Endodermal cell (in vitro differentiated cells): ENCODE data around the gene CDCA8. TPM values are rescaled to one million over a fixed set of nuclear protein-coding genes. Genes with fewer than 3 reads are reported as not detected.

ENCODE experiments used
- DNase-seq: peaks from one replicate; pipeline ENCODE4 v3.0.0-alpha.2; 2017
- H3K27ac ChIP-seq: 2 replicates; pipeline ENCODE4 v1.5.1; 2013; ENCODE audit warnings: mild to moderate bottlenecking, low read depth, low read length, moderate library complexity
- H3K27me3 ChIP-seq: 2 replicates; pipeline ENCODE4 v1.6.1; 2013; ENCODE audit warnings: mild to moderate bottlenecking, low read length, moderate library complexity; ENCODE audit not compliant: insufficient read depth, control insufficient read depth, poor library complexity, severe bottlenecking
- H3K36me3 ChIP-seq: 2 replicates; pipeline ENCODE4 v1.7.0; 2013; ENCODE audit warnings: mild to moderate bottlenecking, low read length, moderate library complexity; ENCODE audit not compliant: control insufficient read depth, insufficient read depth
- H3K4me1 ChIP-seq: one replicate; pipeline ENCODE4 v1.7.0; 2013; ENCODE audit warnings: low read length; ENCODE audit not compliant: control insufficient read depth, insufficient read depth
- H3K4me3 ChIP-seq: 2 replicates; pipeline ENCODE4 v1.5.1; 2013; ENCODE audit warnings: mild to moderate bottlenecking, low read length, moderate library complexity
- H3K9ac ChIP-seq: 2 replicates; pipeline ENCODE4 v1.6.1; 2013; ENCODE audit warnings: mild to moderate bottlenecking, low read length, moderate library complexity; ENCODE audit not compliant: poor library complexity, severe bottlenecking; ENCODE audit errors: extremely low read depth
- H3K9me3 ChIP-seq: 2 replicates; pipeline ENCODE4 v1.6.1; 2013; ENCODE audit warnings: mild to moderate bottlenecking, low read length, moderate library complexity; ENCODE audit not compliant: control insufficient read depth
- H3K27ac Mint-ChIP-seq: 2 replicates; pipeline ENCODE4 v1.8.0; 2020; ENCODE audit warnings: mixed read lengths
- H3K27me3 Mint-ChIP-seq: 2 replicates; pipeline ENCODE4 v1.8.0; 2021; ENCODE audit warnings: mild to moderate bottlenecking, mixed read lengths; ENCODE audit not compliant: insufficient read depth
- H3K36me3 Mint-ChIP-seq: 2 replicates; pipeline ENCODE4 v1.8.0; 2020; ENCODE audit warnings: low read depth, mixed read lengths
- H3K4me1 Mint-ChIP-seq: 2 replicates; pipeline ENCODE4 v1.8.0; 2020; ENCODE audit warnings: mixed read lengths
- H3K4me3 Mint-ChIP-seq: 2 replicates; pipeline ENCODE4 v1.8.0; 2020; ENCODE audit warnings: mild to moderate bottlenecking, moderate library complexity, mixed read lengths
- H3K9me3 Mint-ChIP-seq: 2 replicates; pipeline ENCODE4 v1.8.0; 2020; ENCODE audit warnings: mild to moderate bottlenecking, mixed read lengths
- CTCF ChIP-seq: fragments of 200-600 bp; sonication (generic); conservative IDR thresholded peaks from 2 replicates; pipeline ENCODE4 v1.5.0; 2021; ENCODE audit warnings: antibody characterized with exemption, mild to moderate bottlenecking
- WGBS, 2 experiments: methylation state at CpG; one replicate each; pipeline versions ENCODE4 v1.1.5 to v1.1.7; 2013; ENCODE audit warnings: missing lambda C conversion rate in 2 of 2, mixed read lengths in 1 of 2; ENCODE audit not compliant: insufficient coverage in 1 of 2, insufficient read length in 1 of 2; 5-methylcytosine and 5-hydroxymethylcytosine counted together
- total RNA-seq, 2 donors: library from RNA; stranded (reverse); fragmentation: NEBNext Ultra II Directional in 1 of 2; extraction: Animal tissue kit (Norgen Biotek cat#: 25700) in 1 of 2; gene quantifications; 2 replicates in 1 of 2; 3 replicates in 1 of 2; pipeline ENCODE4 v1.2.1, GENCODE V29; 2021

Gene CDCA8
- total RNA-seq, 2 donors from 2014 or later = 27.7 to 49.7 TPM

- no peaks in the 10 kb centered on the region for H3K9me3 ChIP-seq
- H3K4me3 ChIP-seq = no peak overlapping the region
- Mint-ChIP-seq H3K9me3 (no peaks in the 10 kb centered on the region), H3K27me3 (peaks cover 96% of the 10 kb centered on the region), H3K4me1 (peaks cover 10% of the 10 kb centered on the region), H3K27ac (no peak overlapping the region), H3K4me3 (no peak overlapping the region), H3K36me3 (no peaks in the 10 kb centered on the region)
- no peaks in the 10 kb centered on the region for H3K4me1 ChIP-seq
- peaks cover 95% of the 10 kb centered on the region for H3K27me3 ChIP-seq
- H3K27ac ChIP-seq = no peak overlapping the region
- H3K36me3 ChIP-seq = no peaks in the 10 kb centered on the region
- no peak for TF ChIP-seq CTCF
- WGBS, 2 experiments = 90 to 93% methylated on average over 7 to 11 of the region's 11 CpGs
- H3K9ac ChIP-seq = no peak overlapping the region
- no peak for DNase-seq
Observed at GRCh38 chr1:37656881-37657280, 35.4 kb upstream of the CDCA8 start.

GRCh38 chr1:37657620-37658412, 34.5 kb upstream of the CDCA8 start:
- H3K27ac Mint-ChIP-seq = no peak overlapping the region
- TF ChIP-seq CTCF = no peak

GRCh38 chr1:37658486-37658885, 33.8 kb upstream of the CDCA8 start:
- no peak overlapping the region for H3K27ac Mint-ChIP-seq
- H3K4me3 ChIP-seq = no peak overlapping the region
- no peaks in the 10 kb centered on the region for H3K9me3 Mint-ChIP-seq
- H3K27ac ChIP-seq = no peak overlapping the region
- peaks cover 95% of the 10 kb centered on the region for H3K27me3 ChIP-seq
- no peaks in the 10 kb centered on the region for H3K36me3 Mint-ChIP-seq
- 86 to 90% methylated on average over 3 to 6 of the region's 6 CpGs for WGBS, 2 experiments
- H3K27me3 Mint-ChIP-seq = peaks cover 98% of the 10 kb centered on the region
- H3K4me1 Mint-ChIP-seq = peaks cover 14% of the 10 kb centered on the region
- H3K9me3 ChIP-seq = no peaks in the 10 kb centered on the region
- no peaks in the 10 kb centered on the region for H3K36me3 ChIP-seq
- H3K9ac ChIP-seq = no peak overlapping the region
- no peak overlapping the region for H3K4me3 Mint-ChIP-seq
- no peaks in the 10 kb centered on the region for H3K4me1 ChIP-seq
- no peak for TF ChIP-seq CTCF
- no peak for DNase-seq

More at GRCh38 chr1:37657620-37658412, 34.5 kb upstream of the CDCA8 start:
- Histone ChIP-seq H3K4me1 (no peaks in the 10 kb centered on the region), H3K36me3 (no peaks in the 10 kb centered on the region), H3K27me3 (peaks cover 95% of the 10 kb centered on the region), H3K27ac (no peak overlapping the region), H3K4me3 (no peak overlapping the region), H3K9ac (no peak overlapping the region), H3K9me3 (no peaks in the 10 kb centered on the region)
- peaks cover 10% of the 10 kb centered on the region for H3K4me1 Mint-ChIP-seq
- H3K4me3 Mint-ChIP-seq = no peak overlapping the region
- 86 to 94% methylated on average over 9 to 14 of the region's 14 CpGs for WGBS, 2 experiments
- no peaks in the 10 kb centered on the region for H3K9me3 Mint-ChIP-seq
- DNase-seq = no peak
- H3K36me3 Mint-ChIP-seq = no peaks in the 10 kb centered on the region
- H3K27me3 Mint-ChIP-seq = peaks cover 97% of the 10 kb centered on the region
